Activated naive CD4-positive, alpha-beta T cell treated with anti-CD3 and anti-CD28 coated beads, Interleukin-2, amount 10 ng/mL, durations not matched to agents 7 days and 5 days (primary cell): ENCODE results near the gene GRM8.

ENCODE experiments used
- CTCF ChIA-PET: fragments of 350-600 bp; sonication (Branson Sonifier 250); formaldehyde crosslinking; loops from one replicate; lab custom pipeline; 2021; ENCODE audit warnings: antibody characterized with exemption; lab: Charles Lee
- DNase-seq: peaks from one replicate; pipeline ENCODE4 v3.0.0-alpha.2; 2020
- H3K27ac Mint-ChIP-seq: one replicate; pipeline ENCODE4 v1.8.0; 2021; ENCODE audit warnings: mild to moderate bottlenecking, moderate library complexity, mixed read lengths
- H3K27me3 Mint-ChIP-seq: one replicate; pipeline ENCODE4 v1.8.0; 2021; ENCODE audit warnings: mild to moderate bottlenecking, mixed read lengths
- H3K36me3 Mint-ChIP-seq: one replicate; pipeline ENCODE4 v1.8.0; 2021; ENCODE audit warnings: mixed read lengths
- H3K4me1 Mint-ChIP-seq: one replicate; pipeline ENCODE4 v1.8.0; 2021; ENCODE audit warnings: mixed read lengths
- H3K4me3 Mint-ChIP-seq: one replicate; pipeline ENCODE4 v1.8.0; 2021; ENCODE audit warnings: mild to moderate bottlenecking, moderate library complexity, mixed read lengths
- H3K9me3 Mint-ChIP-seq: one replicate; pipeline ENCODE4 v1.8.0; 2021; ENCODE audit warnings: mixed read lengths

The GRM8 gene

DNA sequence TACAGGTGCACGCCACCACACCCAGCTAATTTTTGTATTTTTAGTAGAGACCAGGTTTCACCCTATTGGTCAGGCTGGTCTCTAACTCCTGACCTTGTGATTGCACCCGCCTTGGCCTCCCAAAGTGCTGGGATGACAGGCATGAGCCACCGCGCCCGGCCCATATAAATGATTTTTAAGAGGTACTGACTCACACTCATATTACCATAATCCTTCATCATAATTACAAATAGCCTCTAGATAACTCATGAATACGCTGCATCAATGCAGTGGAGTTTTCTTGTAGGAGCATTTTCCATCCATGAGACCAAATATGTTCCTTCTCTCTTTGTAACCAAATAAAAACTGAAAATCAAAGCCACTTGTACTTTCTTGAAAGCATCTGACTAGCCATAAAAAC lies 193.3 kb downstream of the GRM8 start:
- Mint-ChIP-seq H3K4me3 (no peak overlapping the region), H3K36me3 (no peaks in the 10 kb centered on the region), H3K27ac (no peak overlapping the region), H3K27me3 (peaks cover 3% of the 10 kb centered on the region), H3K4me1 (no peaks in the 10 kb centered on the region), H3K9me3 (peaks cover 9% of the 10 kb centered on the region)
- CTCF ChIA-PET: no interaction called here
- no peak for DNase-seq

DNA sequence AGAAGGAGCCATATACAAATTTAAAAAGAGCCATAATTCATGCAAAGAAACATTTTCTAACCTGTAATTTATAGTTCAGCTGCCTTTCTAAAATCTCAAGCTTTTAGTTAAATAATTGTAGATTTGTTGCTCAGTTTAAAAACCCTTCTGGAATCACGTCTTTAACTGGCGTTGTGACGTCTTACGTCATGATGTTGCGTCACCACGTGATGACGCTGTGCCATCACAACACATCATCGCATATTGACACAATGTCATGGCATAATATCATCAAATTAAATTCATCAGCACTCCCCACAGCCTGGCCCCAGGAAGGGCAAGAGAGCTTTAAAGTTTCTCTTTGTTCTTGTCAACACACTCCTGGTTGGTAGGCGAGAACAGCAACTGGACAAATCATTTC lies 194.8 kb downstream of the GRM8 start:
- H3K27ac Mint-ChIP-seq: no peak overlapping the region
- no peaks in the 10 kb centered on the region for H3K9me3 Mint-ChIP-seq
- CTCF ChIA-PET: no interaction called here
- no peak for DNase-seq
- peaks cover 3% of the 10 kb centered on the region for H3K27me3 Mint-ChIP-seq
- no peaks in the 10 kb centered on the region for H3K36me3 Mint-ChIP-seq
- no peaks in the 10 kb centered on the region for H3K4me1 Mint-ChIP-seq
- no peak overlapping the region for H3K4me3 Mint-ChIP-seq

DNA sequence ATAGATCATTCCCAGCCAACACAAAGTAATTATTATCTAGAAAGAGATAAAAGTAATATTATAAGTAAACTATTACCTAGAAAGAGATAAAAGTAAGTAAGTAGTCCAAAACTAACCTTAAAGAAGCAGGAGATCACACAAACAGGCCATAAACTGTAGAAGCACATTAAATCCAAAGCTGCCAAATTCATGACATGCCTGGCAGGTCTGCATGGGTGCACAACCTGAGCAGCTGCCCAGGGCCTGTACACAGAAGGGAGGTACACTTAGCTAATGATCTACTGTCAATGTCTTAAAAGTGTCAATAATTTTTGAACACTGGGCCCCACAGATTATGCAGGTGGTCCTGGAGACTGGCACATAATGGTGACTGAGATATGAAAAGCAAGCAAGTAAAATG lies 196.5 kb downstream of the GRM8 start:
- no peaks in the 10 kb centered on the region for H3K27me3 Mint-ChIP-seq
- H3K4me3 Mint-ChIP-seq: no peak overlapping the region
- DNase-seq: no peak
- H3K4me1 Mint-ChIP-seq: no peaks in the 10 kb centered on the region
- CTCF ChIA-PET: interaction anchor here (0.5 kb wide), 1 partner anchor 44 kb away, joined by 3 read pairs; no protein-coding TSS in a partner anchor
- H3K9me3 Mint-ChIP-seq: no peaks in the 10 kb centered on the region
- no peak overlapping the region for H3K27ac Mint-ChIP-seq
- H3K36me3 Mint-ChIP-seq: no peaks in the 10 kb centered on the region

DNA sequence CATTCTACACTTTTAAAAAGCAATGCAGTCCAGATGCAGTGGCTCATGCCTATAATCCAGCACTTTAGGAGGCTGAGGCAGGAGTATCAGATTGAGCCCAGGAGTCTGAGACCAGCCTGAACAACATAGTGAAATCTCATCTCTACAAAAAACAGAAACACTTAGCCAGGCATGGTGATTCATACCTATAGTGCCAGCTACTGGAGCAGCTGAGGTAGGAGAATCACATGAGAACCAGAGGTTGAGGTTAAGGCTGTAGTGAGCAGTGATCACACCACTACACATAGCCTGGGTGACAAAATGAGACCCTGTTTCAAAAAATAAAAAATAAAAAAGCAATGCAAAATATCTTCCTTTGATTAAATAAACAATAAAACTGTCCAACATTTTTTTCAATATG lies 205.2 kb downstream of the GRM8 start:
- no peak overlapping the region for H3K4me3 Mint-ChIP-seq
- no peak for DNase-seq

DNA sequence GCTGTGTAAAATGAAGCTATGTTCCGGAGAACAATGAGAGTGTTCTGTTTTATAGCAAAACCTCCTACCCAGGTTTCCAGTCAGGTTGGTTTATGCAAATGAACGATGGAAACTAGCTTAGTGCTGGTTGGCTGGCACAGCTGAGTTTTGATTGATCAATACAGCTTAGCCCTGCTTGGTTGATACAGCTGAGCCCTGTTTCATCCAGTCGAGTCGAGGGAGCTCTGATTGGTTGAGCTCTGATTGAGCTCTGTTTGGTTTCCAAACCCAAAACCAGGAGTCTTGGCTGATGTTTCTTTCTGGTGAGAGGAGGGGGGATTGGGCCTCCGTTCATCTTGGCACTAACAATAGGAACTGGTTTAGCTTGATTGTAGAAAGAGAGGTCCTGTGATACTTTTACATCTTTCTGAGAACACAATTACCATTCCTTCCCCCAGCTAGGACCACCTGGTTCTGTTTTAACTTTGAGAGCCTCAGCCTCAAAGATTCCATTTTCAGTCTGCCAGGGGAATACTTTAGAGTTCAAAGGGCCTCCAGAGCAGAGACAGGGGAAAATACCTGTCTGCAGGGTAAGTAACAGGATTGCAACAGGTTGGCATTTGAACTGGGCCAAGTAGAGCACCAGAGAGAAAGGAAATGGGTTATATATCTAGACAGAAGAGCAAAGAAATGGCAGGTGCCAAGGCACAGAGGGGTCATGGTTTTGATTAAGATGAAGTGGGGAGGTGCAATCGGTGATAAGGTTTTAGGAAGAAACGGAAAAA lies 210.9 kb downstream of the GRM8 start:
- DNase-seq: no peak
- no peaks in the 10 kb centered on the region for H3K4me1 Mint-ChIP-seq
- CTCF ChIA-PET: no interaction called here
- H3K4me3 Mint-ChIP-seq: no peak overlapping the region
- no peaks in the 10 kb centered on the region for H3K27me3 Mint-ChIP-seq
- H3K27ac Mint-ChIP-seq: no peak overlapping the region
- H3K36me3 Mint-ChIP-seq: no peaks in the 10 kb centered on the region
- no peaks in the 10 kb centered on the region for H3K9me3 Mint-ChIP-seq

More for the DNA sequence above, 205.2 kb downstream of the GRM8 start:
- CTCF ChIA-PET: no interaction called here
- H3K9me3 Mint-ChIP-seq: no peaks in the 10 kb centered on the region
- H3K27me3 Mint-ChIP-seq: no peaks in the 10 kb centered on the region
- H3K27ac Mint-ChIP-seq: no peak overlapping the region
- no peaks in the 10 kb centered on the region for H3K4me1 Mint-ChIP-seq
- H3K36me3 Mint-ChIP-seq: no peaks in the 10 kb centered on the region

DNA sequence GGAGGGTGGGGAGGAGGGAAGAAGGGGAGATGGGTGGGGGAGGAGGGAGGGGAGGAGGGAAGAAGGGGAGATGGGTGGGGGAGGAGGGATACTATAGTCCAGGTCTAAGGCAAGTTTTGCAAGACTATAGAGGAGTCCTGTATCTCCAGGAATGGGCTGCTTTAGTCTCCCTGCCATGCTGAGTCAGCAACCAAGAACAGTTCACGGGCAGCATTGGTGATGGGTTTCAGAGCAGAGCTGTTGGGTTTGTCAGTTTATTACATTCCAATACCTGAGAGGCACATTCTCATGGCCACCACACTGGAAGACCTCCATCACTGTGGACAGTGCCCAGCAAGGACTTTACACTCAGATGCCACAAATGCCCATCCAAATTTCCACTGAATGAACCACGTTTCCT lies 212.7 kb downstream of the GRM8 start:
- DNase-seq: no peak
- Mint-ChIP-seq H3K4me3 (no peak overlapping the region), H3K27me3 (no peaks in the 10 kb centered on the region), H3K9me3 (no peaks in the 10 kb centered on the region), H3K4me1 (no peaks in the 10 kb centered on the region), H3K27ac (no peak overlapping the region), H3K36me3 (no peaks in the 10 kb centered on the region)
- CTCF ChIA-PET: no interaction called here

DNA sequence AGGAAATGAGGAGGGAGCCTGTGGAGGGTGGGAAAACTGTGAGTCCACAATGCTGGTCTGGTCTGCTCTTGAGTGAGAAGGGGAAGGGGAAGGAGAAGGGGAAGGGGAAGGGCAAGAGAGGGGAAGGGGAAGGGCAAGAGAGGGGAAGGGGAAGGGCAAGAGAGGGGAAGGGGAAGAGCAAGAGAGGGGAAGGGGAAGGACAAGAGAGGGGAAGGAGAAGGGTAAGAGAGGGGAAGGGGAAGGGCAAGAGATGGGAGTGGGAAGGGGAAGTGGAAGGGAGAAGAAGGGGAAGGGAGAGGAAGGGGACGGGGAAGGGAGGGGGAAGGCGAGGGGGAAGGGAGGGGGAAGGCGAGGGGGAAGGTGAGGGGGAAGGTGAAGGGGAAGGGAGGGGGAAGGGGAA lies 213.2 kb downstream of the GRM8 start:
- Mint-ChIP-seq H3K4me1 (no peaks in the 10 kb centered on the region), H3K27ac (no peak overlapping the region), H3K4me3 (no peak overlapping the region), H3K36me3 (no peaks in the 10 kb centered on the region), H3K27me3 (no peaks in the 10 kb centered on the region), H3K9me3 (no peaks in the 10 kb centered on the region)
- no peak for DNase-seq
- CTCF ChIA-PET: no interaction called here

DNA sequence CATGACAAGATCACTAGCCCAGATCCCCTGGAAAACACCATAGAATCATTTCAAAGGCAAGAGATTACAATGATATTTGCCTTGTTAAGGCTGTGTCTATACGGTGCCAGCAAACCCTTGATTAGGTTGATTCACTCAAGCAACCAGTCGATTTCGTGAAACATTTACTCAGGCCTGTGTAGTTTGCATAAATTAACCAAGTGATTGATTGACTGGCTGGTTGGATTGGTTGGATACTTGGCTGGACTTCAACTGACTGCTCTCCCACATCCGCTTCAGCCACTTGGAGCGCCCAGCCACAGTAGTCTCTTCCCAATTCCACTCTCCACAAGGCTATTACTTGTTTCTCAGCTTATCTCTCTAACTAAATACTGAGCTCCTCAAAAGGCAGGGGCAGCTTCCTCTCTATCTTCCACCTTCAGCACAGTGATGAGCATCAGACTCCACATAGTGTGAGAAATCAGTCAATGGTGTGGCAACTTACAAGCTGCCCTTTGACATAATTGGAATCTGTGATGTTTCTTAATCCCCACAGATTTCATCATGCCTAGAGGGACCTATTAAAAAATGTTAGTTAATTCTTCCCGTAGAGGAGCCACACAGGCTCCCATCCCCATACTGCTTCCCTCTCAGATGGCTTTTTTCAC lies 217.4 kb downstream of the GRM8 start:
- Mint-ChIP-seq H3K27ac (no peak overlapping the region), H3K27me3 (no peaks in the 10 kb centered on the region), H3K4me3 (no peak overlapping the region), H3K4me1 (no peaks in the 10 kb centered on the region), H3K36me3 (no peaks in the 10 kb centered on the region), H3K9me3 (no peaks in the 10 kb centered on the region)
- DNase-seq: no peak
- CTCF ChIA-PET: no interaction called here

DNA sequence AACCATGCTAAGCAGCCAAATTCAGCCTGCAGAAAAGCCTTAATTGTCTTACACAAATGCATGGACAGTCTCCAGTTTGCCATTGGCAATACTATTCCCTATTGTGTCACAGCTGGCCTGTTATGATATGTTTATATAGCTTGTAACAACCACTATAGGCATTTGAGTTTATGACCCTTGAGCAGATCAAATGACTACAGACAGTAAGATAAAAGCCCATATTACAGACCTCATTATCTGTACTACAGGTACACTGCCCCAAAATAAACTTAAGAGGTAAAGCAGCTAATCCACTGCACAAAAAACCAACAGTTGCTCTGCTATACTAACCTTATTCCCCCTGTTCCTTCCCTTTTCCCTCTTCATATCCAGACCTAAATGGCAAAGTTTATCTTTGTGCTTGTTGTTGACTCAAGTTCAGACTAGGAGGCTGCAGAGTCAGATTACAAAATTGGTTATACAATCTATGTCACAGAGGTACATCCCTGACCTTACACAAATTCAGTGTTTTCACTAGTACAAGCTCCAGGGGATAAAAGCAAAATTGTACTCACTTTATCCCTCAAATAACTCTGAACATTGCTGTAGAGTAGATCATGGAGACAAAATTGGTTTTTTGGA lies 218.4 kb downstream of the GRM8 start:
- no peaks in the 10 kb centered on the region for H3K9me3 Mint-ChIP-seq
- H3K4me3 Mint-ChIP-seq: no peak overlapping the region
- no peak for DNase-seq
- H3K27me3 Mint-ChIP-seq: no peaks in the 10 kb centered on the region
- no peak overlapping the region for H3K27ac Mint-ChIP-seq
- no peaks in the 10 kb centered on the region for H3K4me1 Mint-ChIP-seq
- no peaks in the 10 kb centered on the region for H3K36me3 Mint-ChIP-seq
- CTCF ChIA-PET: no interaction called here

DNA sequence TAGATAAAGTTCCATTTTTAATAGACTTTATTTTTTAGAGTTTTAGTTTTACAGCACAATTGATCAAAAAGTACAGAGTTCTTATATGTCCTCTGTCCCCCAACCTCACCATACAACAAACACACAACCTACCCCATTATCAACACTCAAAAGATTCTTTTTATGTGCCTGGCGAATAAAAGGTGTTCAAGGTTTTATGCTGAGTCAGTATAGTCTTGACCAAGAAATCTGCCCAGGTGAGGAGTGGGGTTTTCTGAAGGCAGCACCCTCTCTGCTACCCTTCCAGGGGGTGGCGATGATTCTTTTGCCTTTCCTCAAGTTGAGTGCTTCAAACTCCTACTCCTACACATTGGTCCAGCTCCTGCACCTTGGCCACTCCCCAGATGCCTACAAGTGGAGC lies 222.9 kb downstream of the GRM8 start:
- H3K9me3 Mint-ChIP-seq: no peaks in the 10 kb centered on the region
- CTCF ChIA-PET: no interaction called here
- no peaks in the 10 kb centered on the region for H3K4me1 Mint-ChIP-seq
- H3K27ac Mint-ChIP-seq: no peak overlapping the region
- DNase-seq: no peak
- H3K36me3 Mint-ChIP-seq: no peaks in the 10 kb centered on the region
- no peaks in the 10 kb centered on the region for H3K27me3 Mint-ChIP-seq
- H3K4me3 Mint-ChIP-seq: no peak overlapping the region

DNA sequence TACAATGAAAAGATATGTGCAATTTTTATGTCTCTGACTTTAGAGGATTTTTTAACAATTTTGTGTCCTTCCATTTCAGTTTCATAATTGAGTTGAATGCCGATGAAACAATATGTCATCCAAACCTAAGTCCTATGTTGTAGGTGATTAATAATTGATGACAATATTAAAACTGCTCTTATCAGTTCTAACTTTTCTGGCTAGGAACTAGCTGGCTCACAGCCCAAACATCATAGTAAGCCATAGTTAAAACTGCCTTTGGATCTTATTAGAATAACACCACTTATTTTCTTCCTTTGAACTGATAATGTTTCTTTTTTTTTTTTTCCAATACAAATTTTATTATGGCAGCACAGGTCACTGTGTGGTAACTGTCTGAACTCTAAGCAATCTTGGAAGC lies 230.9 kb downstream of the GRM8 start:
- no peak for DNase-seq
- H3K27ac Mint-ChIP-seq: no peak overlapping the region
- no peak overlapping the region for H3K4me3 Mint-ChIP-seq
- no peaks in the 10 kb centered on the region for H3K27me3 Mint-ChIP-seq
- H3K4me1 Mint-ChIP-seq: no peaks in the 10 kb centered on the region
- CTCF ChIA-PET: no interaction called here
- H3K9me3 Mint-ChIP-seq: no peaks in the 10 kb centered on the region
- no peaks in the 10 kb centered on the region for H3K36me3 Mint-ChIP-seq

DNA sequence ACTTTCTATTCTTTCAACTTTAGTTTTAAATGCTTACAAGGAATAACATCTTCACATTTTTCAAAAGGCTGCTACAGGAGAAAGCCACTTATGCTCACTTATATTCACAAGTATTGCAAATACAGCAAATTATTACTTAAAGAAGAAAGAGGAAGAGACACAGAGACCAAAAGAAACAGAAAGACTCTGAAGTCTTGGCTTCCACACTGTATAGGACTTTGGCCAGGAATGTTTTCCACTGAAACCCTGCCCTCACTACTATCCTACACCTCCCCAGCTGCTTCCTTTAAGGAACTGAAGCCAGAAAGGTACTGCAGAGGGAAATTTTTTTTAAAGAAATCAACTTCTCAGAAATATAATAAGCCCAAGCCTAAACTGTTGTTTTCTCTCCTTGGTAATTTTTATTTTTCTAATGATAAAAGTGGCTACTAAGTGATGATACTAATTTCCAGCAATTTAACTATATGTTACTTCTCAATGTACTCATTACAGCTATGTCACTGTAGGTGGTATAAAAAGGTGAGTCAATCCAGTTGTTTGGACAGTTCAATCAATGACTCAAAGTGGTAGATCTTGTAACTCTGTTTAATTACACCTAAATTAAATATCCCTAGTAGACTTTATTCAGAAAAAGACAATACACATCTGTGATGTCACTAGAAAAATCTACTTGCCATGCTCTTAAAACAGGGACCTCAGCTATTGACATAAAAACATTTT lies 231.6 kb downstream of the GRM8 start:
- Mint-ChIP-seq H3K27me3 (no peaks in the 10 kb centered on the region), H3K27ac (no peak overlapping the region), H3K4me3 (no peak overlapping the region), H3K4me1 (no peaks in the 10 kb centered on the region), H3K36me3 (no peaks in the 10 kb centered on the region), H3K9me3 (no peaks in the 10 kb centered on the region)
- DNase-seq: no peak
- CTCF ChIA-PET: no interaction called here

DNA sequence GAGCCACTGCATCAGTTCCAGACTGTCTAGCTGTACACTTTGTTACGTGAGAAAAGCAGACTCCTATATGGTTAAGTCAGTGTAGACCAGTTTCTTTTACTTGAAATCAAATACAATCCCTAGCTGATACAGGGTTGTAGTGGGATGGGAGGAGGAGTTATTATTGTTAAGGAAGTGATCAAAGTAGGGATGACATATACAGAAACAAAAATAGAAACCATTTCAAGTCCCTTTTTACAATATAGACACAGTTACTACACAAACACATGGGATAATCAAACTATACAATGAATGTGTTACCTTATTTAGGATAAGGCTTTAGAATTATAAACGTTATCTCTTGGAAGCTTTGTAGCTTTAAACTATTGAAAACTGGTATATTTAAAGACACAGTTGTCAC lies 233.9 kb downstream of the GRM8 start:
- Mint-ChIP-seq H3K36me3 (no peaks in the 10 kb centered on the region), H3K4me3 (no peak overlapping the region), H3K27ac (no peak overlapping the region), H3K9me3 (no peaks in the 10 kb centered on the region), H3K4me1 (no peaks in the 10 kb centered on the region), H3K27me3 (no peaks in the 10 kb centered on the region)
- DNase-seq: no peak
- CTCF ChIA-PET: no interaction called here

DNA sequence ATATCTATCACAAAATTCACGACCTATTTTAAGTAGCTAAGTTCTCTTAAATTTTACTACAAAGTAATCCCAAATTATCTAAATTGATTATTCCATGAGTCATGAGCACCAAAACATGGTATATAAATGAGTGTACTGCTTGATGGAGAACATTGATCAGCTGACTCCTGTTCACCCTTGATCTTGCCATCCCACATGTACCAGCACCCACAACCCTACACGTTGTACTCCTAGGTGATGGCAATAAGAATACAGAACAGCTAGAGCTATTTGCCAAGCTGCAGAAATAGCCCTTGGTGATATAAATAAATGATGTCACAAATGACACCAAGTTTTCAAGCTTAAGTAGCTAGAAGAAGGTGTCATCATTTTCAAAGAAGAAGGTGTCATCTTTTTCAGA lies 235.5 kb downstream of the GRM8 start:
- Mint-ChIP-seq H3K4me1 (no peaks in the 10 kb centered on the region), H3K27me3 (no peaks in the 10 kb centered on the region), H3K36me3 (no peaks in the 10 kb centered on the region), H3K27ac (no peak overlapping the region), H3K9me3 (no peaks in the 10 kb centered on the region), H3K4me3 (no peak overlapping the region)
- no peak for DNase-seq
- CTCF ChIA-PET: no interaction called here
